K562 (cell line): Measurements from ENCODE around the gene NES. TPM values are rescaled to one million over a fixed set of nuclear protein-coding genes. Genes with fewer than 3 reads are reported as not detected.

ENCODE experiments used
- BCL6 ChIP-seq: fragments of 250-450 bp; sonication (Bioruptor Pico); IDR thresholded peaks from 2 replicates; pipeline ENCODE4 v1.4.0; 2020
- BRD4 ChIP-seq: fragments of 200-600 bp; sonication (generic); IDR thresholded peaks from 2 replicates; pipeline ENCODE4 v1.6.1; 2017; ENCODE audit warnings: inconsistent platforms
- ESRRA ChIP-seq: fragments of 450-650 bp; IDR thresholded peaks from 2 replicates; pipeline ENCODE4 v1.6.1; 2014; ENCODE audit warnings: low read depth, mild to moderate bottlenecking, moderate library complexity, borderline replicate concordance
- FOXA1 ChIP-seq: fragments of 450-650 bp; IDR thresholded peaks from 2 replicates; pipeline ENCODE4 v1.6.1; 2016; ENCODE audit warnings: mild to moderate bottlenecking, borderline replicate concordance
- HCFC1 ChIP-seq: IDR thresholded peaks from 2 replicates; pipeline ENCODE4 v1.6.1; 2012; ENCODE audit warnings: low read depth, low read length, improper control_type of control experiment
- HIVEP1 ChIP-seq: fragments of 250-450 bp; sonication (Bioruptor Pico); IDR thresholded peaks from 2 replicates; pipeline ENCODE4 v1.4.0; 2020; ENCODE audit warnings: mild to moderate bottlenecking
- NCOA2 ChIP-seq, 2 experiments: fragments of 450-650 bp; IDR thresholded peaks; 2 replicates each; pipeline ENCODE4 v1.6.1; 2018; ENCODE audit warnings: mild to moderate bottlenecking in 2 of 2, moderate library complexity in 1 of 2; ENCODE audit not compliant: partially characterized antibody in 2 of 2
- NEUROD1 ChIP-seq: fragments of 150-350 bp; IDR thresholded peaks from 2 replicates; pipeline ENCODE4 v1.6.1; 2014; ENCODE audit warnings: borderline replicate concordance, low read length, low read depth; ENCODE audit not compliant: partially characterized antibody
- NONO ChIP-seq, 2 experiments: fragments of 200-400 bp in 1 of 2; fragments of 450-650 bp in 1 of 2; formaldehyde crosslinking in 1 of 2; IDR thresholded peaks; 2 replicates each; pipeline ENCODE4 v1.6.1; 2017; ENCODE audit warnings: low read depth in 2 of 2, mild to moderate bottlenecking in 2 of 2, moderate library complexity in 2 of 2, low read length in 1 of 2
- NR2C2 ChIP-seq, 2 experiments: fragments of 200-800 bp in 1 of 2; sonication (Bioruptor generic) in 1 of 2; sonication (generic) in 1 of 2; formaldehyde crosslinking in 1 of 2; IDR thresholded peaks; 2 replicates each; pipeline versions ENCODE4 v1.6.1 to v1.8.0; 2016 to 2022; ENCODE audit warnings: mild to moderate bottlenecking in 1 of 2, missing compliant biosample characterization in 1 of 2, missing genetic modification characterization in 1 of 2, missing genetic modification reagents in 1 of 2
- RNF2 ChIP-seq: sonication (generic); IDR thresholded peaks from 2 replicates; pipeline ENCODE4 v1.6.1; 2016
- SAFB ChIP-seq: fragments of 200-400 bp; formaldehyde crosslinking; IDR thresholded peaks from 2 replicates; pipeline ENCODE4 v1.6.1; 2017; ENCODE audit warnings: low read depth, low read length, borderline replicate concordance
- SRF ChIP-seq, 2 experiments: fragments of 250-450, 450-650 bp in 1 of 2; sonication (Bioruptor Pico) in 1 of 2; sonication (generic) in 1 of 2; formaldehyde crosslinking; IDR thresholded peaks; 2 replicates each; pipeline versions ENCODE4 v1.5.0 to v1.5.1; 2020 to 2022; ENCODE audit warnings: mild to moderate bottlenecking in 1 of 2, missing genetic modification reagents in 1 of 2
- SRSF9 ChIP-seq: fragments of 200-400 bp; formaldehyde crosslinking; IDR thresholded peaks from 2 replicates; pipeline ENCODE4 v1.6.1; 2017; ENCODE audit warnings: low read depth, low read length, borderline replicate concordance
- TAF7 ChIP-seq: fragments of 450-650 bp; IDR thresholded peaks from 2 replicates; pipeline ENCODE4 v1.6.1; 2016; ENCODE audit warnings: missing genetic modification characterization, missing compliant biosample characterization
- ZBTB7A ChIP-seq: IDR thresholded peaks from 2 replicates; pipeline ENCODE4 v1.6.1; 2011; ENCODE audit warnings: low read depth, mild to moderate bottlenecking, low read length, moderate library complexity, borderline replicate concordance; ENCODE audit not compliant: control insufficient read depth
- ZNF551 ChIP-seq: fragments of 250-450 bp; sonication (Bioruptor Pico); IDR thresholded peaks from 2 replicates; pipeline ENCODE4 v1.5.0; 2021; ENCODE audit warnings: mild to moderate bottlenecking, moderate library complexity
- ZNF764 ChIP-seq: fragments of 250-450 bp; sonication (Bioruptor Pico); IDR thresholded peaks from 2 replicates; pipeline ENCODE4 v1.4.0; 2020; ENCODE audit warnings: low read depth, mild to moderate bottlenecking, moderate library complexity
- ZNF780A ChIP-seq: fragments of 250-450 bp; sonication (Bioruptor Pico); IDR thresholded peaks from 2 replicates; pipeline ENCODE4 v1.5.0; 2021; ENCODE audit warnings: mild to moderate bottlenecking
- polyA plus RNA-seq, 8 experiments: library from polyadenylated mRNA; depleted of rRNA in 4 of 8; stranded (reverse) in 5 of 8; unstranded in 3 of 8; fragments of >200 nt; fragmentation: Nextera tagmentation in 2 of 8; fragmentation: Illumina TruSeq in 1 of 8; extraction: Ambion mirVana in 2 of 8; extraction: Trizol in 1 of 8; gene quantifications; 2 replicates each; pipeline versions ENCODE4 v1.2.1 to v1.2.3, GENCODE V29; 2011 to 2014; ENCODE audit warnings: inconsistent platforms in 1 of 8, missing spikeins in 1 of 8
- total RNA-seq, 7 experiments: library from RNA; depleted of rRNA in 6 of 7; stranded (reverse); fragments of >200 nt in 6 of 7; fragmentation: Illumina TruSeq in 2 of 7; extraction: Trizol in 2 of 7; gene quantifications; 2 replicates each; pipeline versions ENCODE4 v1.2.1 to v1.2.3, GENCODE V29; 2011 to 2021; ENCODE audit warnings: low replicate concordance in 1 of 7
- TF ChIP-seq, protein P1 (sequence below): fragments of 450-650 bp; IDR thresholded peaks from 2 replicates; pipeline ENCODE4 v1.6.1; 2016
- TF ChIP-seq, protein P2 (sequence below): fragments of 450-650 bp; IDR thresholded peaks from 2 replicates; pipeline ENCODE4 v1.6.1; 2016; ENCODE audit warnings: low read depth, mild to moderate bottlenecking, moderate library complexity
- TF ChIP-seq, protein P3 (sequence below): sonication (generic); formaldehyde crosslinking; IDR thresholded peaks from 2 replicates; pipeline ENCODE4 v1.8.0; 2022; ENCODE audit warnings: mild to moderate bottlenecking, missing genetic modification reagents
- TF ChIP-seq, protein P4 (sequence below): fragments of 250-450 bp; sonication (Bioruptor Pico); IDR thresholded peaks from 2 replicates; pipeline ENCODE4 v1.8.0; 2021; ENCODE audit warnings: moderate library complexity, mild to moderate bottlenecking, inconsistent platforms
- TF ChIP-seq, protein P5 (sequence below): fragments of 450-650 bp; IDR thresholded peaks from 2 replicates; pipeline ENCODE4 v1.7.0; 2016; ENCODE audit warnings: borderline replicate concordance

Gene NES
- total and polyA plus RNA-seq, 9 of the 15 experiments (the other 6 are each of a cell fraction or from before 2014, with no cell fraction given), result 0.10 to 8.6 (median 4.2) TPM

DNA sequence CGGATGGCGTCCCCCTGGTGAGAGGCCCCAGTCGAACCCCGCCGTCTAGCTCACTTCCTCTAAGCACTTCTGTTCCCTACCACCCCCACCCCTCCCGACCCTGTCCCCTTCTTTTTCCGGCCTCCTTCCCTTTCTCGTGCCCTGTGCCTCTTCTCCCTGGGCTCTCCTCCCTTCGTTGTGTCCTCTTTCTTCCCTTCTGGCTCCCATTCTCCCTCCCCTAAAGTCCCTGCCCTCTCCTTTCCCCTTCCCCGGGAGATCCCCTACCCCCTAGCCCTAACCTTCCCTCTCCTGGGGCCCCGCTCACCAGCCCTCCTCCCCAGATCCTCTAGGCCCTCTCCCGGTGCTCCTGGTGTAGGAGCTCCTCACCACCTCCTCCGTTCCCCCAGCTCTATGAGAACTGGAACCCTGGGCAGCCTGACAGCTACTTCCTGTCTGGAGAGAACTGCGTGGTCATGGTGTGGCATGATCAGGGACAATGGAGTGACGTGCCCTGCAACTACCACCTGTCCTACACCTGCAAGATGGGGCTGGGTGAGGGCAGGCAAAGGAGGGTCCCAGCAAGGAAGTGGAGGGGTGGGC, 19.4 kb downstream of the NES start (continued):
- no peak for TF ChIP-seq HCFC1
- no peak for TF ChIP-seq RNF2
- no peak for TF ChIP-seq NEUROD1
- TF ChIP-seq NR2C2 (CRISPR knock-in tag; IDR thresholded peaks at IDR 0.05), result no peak
- TF ChIP-seq NR2C2 (tag; IDR thresholded peaks at IDR 0.05), result no peak
- no peak for TF ChIP-seq ZNF780A
- no peak for TF ChIP-seq ZNF764
- TF ChIP-seq ESRRA, result peak; percentile 5; the same call in 1 of the 2 replicates
- TF ChIP-seq, protein P1, sequence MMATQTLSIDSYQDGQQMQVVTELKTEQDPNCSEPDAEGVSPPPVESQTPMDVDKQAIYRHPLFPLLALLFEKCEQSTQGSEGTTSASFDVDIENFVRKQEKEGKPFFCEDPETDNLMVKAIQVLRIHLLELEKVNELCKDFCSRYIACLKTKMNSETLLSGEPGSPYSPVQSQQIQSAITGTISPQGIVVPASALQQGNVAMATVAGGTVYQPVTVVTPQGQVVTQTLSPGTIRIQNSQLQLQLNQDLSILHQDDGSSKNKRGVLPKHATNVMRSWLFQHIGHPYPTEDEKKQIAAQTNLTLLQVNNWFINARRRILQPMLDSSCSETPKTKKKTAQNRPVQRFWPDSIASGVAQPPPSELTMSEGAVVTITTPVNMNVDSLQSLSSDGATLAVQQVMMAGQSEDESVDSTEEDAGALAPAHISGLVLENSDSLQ, result no peak
- TF ChIP-seq BCL6, result no peak
- TF ChIP-seq ZNF551 (CRISPR knock-in tag), result no peak
- no peak for TF ChIP-seq NONO (IDR thresholded peaks at IDR 0.05; ENCODE audit: low read depth in 2 of 2, low read length in 1 of 2)
- TF ChIP-seq, protein P2, sequence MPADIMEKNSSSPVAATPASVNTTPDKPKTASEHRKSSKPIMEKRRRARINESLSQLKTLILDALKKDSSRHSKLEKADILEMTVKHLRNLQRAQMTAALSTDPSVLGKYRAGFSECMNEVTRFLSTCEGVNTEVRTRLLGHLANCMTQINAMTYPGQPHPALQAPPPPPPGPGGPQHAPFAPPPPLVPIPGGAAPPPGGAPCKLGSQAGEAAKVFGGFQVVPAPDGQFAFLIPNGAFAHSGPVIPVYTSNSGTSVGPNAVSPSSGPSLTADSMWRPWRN, result no peak
- TF ChIP-seq FOXA1, result no peak
- TF ChIP-seq, protein P3, sequence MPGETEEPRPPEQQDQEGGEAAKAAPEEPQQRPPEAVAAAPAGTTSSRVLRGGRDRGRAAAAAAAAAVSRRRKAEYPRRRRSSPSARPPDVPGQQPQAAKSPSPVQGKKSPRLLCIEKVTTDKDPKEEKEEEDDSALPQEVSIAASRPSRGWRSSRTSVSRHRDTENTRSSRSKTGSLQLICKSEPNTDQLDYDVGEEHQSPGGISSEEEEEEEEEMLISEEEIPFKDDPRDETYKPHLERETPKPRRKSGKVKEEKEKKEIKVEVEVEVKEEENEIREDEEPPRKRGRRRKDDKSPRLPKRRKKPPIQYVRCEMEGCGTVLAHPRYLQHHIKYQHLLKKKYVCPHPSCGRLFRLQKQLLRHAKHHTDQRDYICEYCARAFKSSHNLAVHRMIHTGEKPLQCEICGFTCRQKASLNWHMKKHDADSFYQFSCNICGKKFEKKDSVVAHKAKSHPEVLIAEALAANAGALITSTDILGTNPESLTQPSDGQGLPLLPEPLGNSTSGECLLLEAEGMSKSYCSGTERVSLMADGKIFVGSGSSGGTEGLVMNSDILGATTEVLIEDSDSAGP (CRISPR knock-in tag), result no peak
- TF ChIP-seq, protein P4, sequence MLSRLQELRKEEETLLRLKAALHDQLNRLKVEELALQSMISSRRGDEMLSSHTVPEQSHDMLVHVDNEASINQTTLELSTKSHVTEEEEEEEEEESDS (CRISPR knock-in tag), result no peak
- no peak for TF ChIP-seq SAFB
- no peak for TF ChIP-seq BRD4
- TF ChIP-seq SRSF9, result no peak
- no peak for TF ChIP-seq TAF7 (tag)
- no peak for TF ChIP-seq SRF (CRISPR knock-in tag; IDR thresholded peaks at IDR 0.05)
- peak; percentile 6; the same call in 1 of the 2 replicates for TF ChIP-seq ZBTB7A
- TF ChIP-seq HIVEP1 (CRISPR knock-in tag), result no peak
- TF ChIP-seq, protein P5, sequence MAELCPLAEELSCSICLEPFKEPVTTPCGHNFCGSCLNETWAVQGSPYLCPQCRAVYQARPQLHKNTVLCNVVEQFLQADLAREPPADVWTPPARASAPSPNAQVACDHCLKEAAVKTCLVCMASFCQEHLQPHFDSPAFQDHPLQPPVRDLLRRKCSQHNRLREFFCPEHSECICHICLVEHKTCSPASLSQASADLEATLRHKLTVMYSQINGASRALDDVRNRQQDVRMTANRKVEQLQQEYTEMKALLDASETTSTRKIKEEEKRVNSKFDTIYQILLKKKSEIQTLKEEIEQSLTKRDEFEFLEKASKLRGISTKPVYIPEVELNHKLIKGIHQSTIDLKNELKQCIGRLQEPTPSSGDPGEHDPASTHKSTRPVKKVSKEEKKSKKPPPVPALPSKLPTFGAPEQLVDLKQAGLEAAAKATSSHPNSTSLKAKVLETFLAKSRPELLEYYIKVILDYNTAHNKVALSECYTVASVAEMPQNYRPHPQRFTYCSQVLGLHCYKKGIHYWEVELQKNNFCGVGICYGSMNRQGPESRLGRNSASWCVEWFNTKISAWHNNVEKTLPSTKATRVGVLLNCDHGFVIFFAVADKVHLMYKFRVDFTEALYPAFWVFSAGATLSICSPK, result no peak; the same call in 1 of the 2 replicates
- TF ChIP-seq NCOA2 (IDR thresholded peaks at IDR 0.05; ENCODE audit: partially characterized antibody in 2 of 2), result no peak
